Endothelial cell of umbilical vein (primary cell): ENCODE measurements around the gene MAGI1. TPM values are rescaled to one million over a fixed set of nuclear protein-coding genes. Genes with fewer than 3 reads are reported as not detected.

Experiments used
- BruUV-seq: library from RNA; stranded (reverse); fragments of 400-500 nt; replicated peaks from 2 replicates; lab custom pipeline; 2021; lab: Mats Ljungman, UMichigan
- CTCF ChIA-PET: fragments of 300-600, 350-600 bp; sonication (Branson Sonifier 250); formaldehyde crosslinking; loops from one replicate; lab custom pipeline; 2021; ENCODE audit warnings: antibody characterized with exemption, inconsistent platforms; lab: Charles Lee
- POLR2A ChIA-PET: fragments of 300-600, 350-600 bp; sonication (Branson Sonifier 250); formaldehyde crosslinking; loops from one replicate; lab custom pipeline; 2021; ENCODE audit warnings: antibody characterized with exemption, inconsistent platforms; lab: Charles Lee
- DNase-seq: peaks from one replicate; pipeline ENCODE4 v3.0.0-alpha.2; 2011; ENCODE audit warnings: low read depth, low spot score
- FAIRE-seq: peaks from 2 replicates; lab custom pipeline; 2011; peaks lifted over from hg19 to GRCh38; lab: Jason Lieb, UNC
- H2AFZ ChIP-seq: 2 replicates; pipeline ENCODE4 v1.6.0; 2012; ENCODE audit warnings: low read depth, low read length, control low read depth, inconsistent platforms
- H3K27ac ChIP-seq: 2 replicates; pipeline ENCODE4 v1.5.1; 2011; ENCODE audit warnings: low read depth, mild to moderate bottlenecking, control low read depth, low read length, moderate library complexity; ENCODE audit not compliant: insufficient read depth
- H3K27me3 ChIP-seq, 2 experiments: 2 replicates each; pipeline versions ENCODE4 v1.6.0 to v1.6.1; 2011; ENCODE audit warnings: low read length in 2 of 2, mixed read lengths in 1 of 2; ENCODE audit not compliant: control insufficient read depth in 2 of 2, insufficient read depth in 2 of 2
- H3K36me3 ChIP-seq, 2 experiments: 2 replicates in 1 of 2; 3 replicates in 1 of 2; pipeline ENCODE4 v1.5.1; 2011; ENCODE audit warnings: low read length in 2 of 2, mild to moderate bottlenecking in 1 of 2, moderate library complexity in 1 of 2; ENCODE audit not compliant: control insufficient read depth in 2 of 2, insufficient read depth in 2 of 2; ENCODE audit errors: extremely low read depth in 1 of 2
- H3K4me1 ChIP-seq: 3 replicates; pipeline ENCODE4 v1.5.1; 2011; ENCODE audit warnings: mild to moderate bottlenecking, low read length; ENCODE audit not compliant: control insufficient read depth, insufficient read depth; ENCODE audit errors: extremely low read depth
- H3K4me2 ChIP-seq: 2 replicates; pipeline ENCODE4 v1.6.1; 2011; ENCODE audit warnings: low read length, control low read depth, mixed read lengths; ENCODE audit not compliant: insufficient read depth
- H3K4me3 ChIP-seq, 3 experiments: fragments of 200-600 bp in 1 of 3; sonication (generic), shearing (Covaris generic) in 1 of 3; replicated peaks in 1 of 3; 2 replicates each; pipeline ENCODE4 v1.5.1; 2011 to 2016; ENCODE audit warnings: control low read depth in 3 of 3, low read length in 3 of 3, mild to moderate bottlenecking in 2 of 3, inconsistent platforms in 1 of 3, low read depth in 1 of 3, moderate library complexity in 1 of 3; ENCODE audit not compliant: insufficient read depth in 1 of 3
- H3K79me2 ChIP-seq: 2 replicates; pipeline ENCODE4 v1.6.0; 2012; ENCODE audit warnings: low read length, inconsistent platforms; ENCODE audit not compliant: control insufficient read depth, insufficient read depth
- H3K9ac ChIP-seq: replicated peaks from 2 replicates; pipeline ENCODE3; 2011; ENCODE audit warnings: low read length, control low read depth; ENCODE audit not compliant: insufficient read depth; ENCODE audit errors: extremely low read depth
- H3K9me1 ChIP-seq: replicated peaks from 3 replicates; pipeline ENCODE4 v1.6.0; 2011; ENCODE audit warnings: mild to moderate bottlenecking, low read length; ENCODE audit not compliant: control insufficient read depth, insufficient read depth; ENCODE audit errors: extremely low read depth
- H3K9me3 ChIP-seq: replicated peaks from 2 replicates; pipeline ENCODE4 v1.5.1; 2012; ENCODE audit warnings: low read length, inconsistent platforms; ENCODE audit not compliant: control insufficient read depth, insufficient read depth
- H4K20me1 ChIP-seq: replicated peaks from 2 replicates; pipeline ENCODE3; 2011; ENCODE audit warnings: mild to moderate bottlenecking, low read length; ENCODE audit not compliant: control insufficient read depth, insufficient read depth; ENCODE audit errors: extremely low read depth
- CTCF ChIP-seq, 2 donors: IDR thresholded peaks; 1 replicate in 1 of 2; 2 replicates in 1 of 2; pipeline ENCODE4 v1.5.1; 2011; ENCODE audit warnings: low read length in 2 of 2, mild to moderate bottlenecking in 2 of 2, moderate library complexity in 2 of 2, control low read depth in 1 of 2, inconsistent platforms in 1 of 2, low read depth in 1 of 2; ENCODE audit not compliant: insufficient read depth in 1 of 2; ENCODE audit errors: extremely low read depth in 1 of 2
- GATA2 ChIP-seq: IDR thresholded peaks from 2 replicates; pipeline ENCODE4 v1.7.0; 2011; ENCODE audit warnings: low read depth, mild to moderate bottlenecking, moderate library complexity, mixed read lengths, low read length; ENCODE audit not compliant: insufficient read length, insufficient read depth
- MYC ChIP-seq: IDR thresholded peaks from one replicate; pipeline ENCODE4 v1.6.1; 2011; ENCODE audit warnings: mild to moderate bottlenecking, low read depth, low read length
- dilution Hi-C: fragments of 300-500 bp; cut with MboI; formaldehyde crosslinking; loops from one replicate; pipeline ENCODE4 v1.15.0; 2019; ENCODE audit warnings: low sequenced_read_pairs; ENCODE audit not compliant: extremely low pct_ligation_motif_present
- intact Hi-C: fragments of 100-400 bp; cut with micrococcal nuclease; formaldehyde crosslinking; loops from one replicate; pipeline ENCODE4 v1.10.0; 2022
- polyA plus RNA-seq, 4 experiments: library from polyadenylated mRNA; depleted of rRNA in 3 of 4; stranded (reverse) in 3 of 4; unstranded in 1 of 4; fragments of >200 nt; gene quantifications; 2 replicates each; pipeline versions ENCODE4 v1.2.1 to v1.2.3, GENCODE V29; 2011 to 2012; ENCODE audit warnings: missing spikeins in 1 of 4
- total RNA-seq: library from RNA; stranded (reverse); gene quantifications from 2 replicates; pipeline ENCODE4 v1.2.3, GENCODE V29; 2021

Gene MAGI1
- total and polyA plus RNA-seq, 2 donors (not counting 3 experiments of a cell fraction or from before 2014, with no cell fraction given) = 10.1 to 47.9 TPM

- Histone ChIP-seq H3K4me1 (peaks cover 4% of the 10 kb centered on the region), H3K79me2 (no peaks in the 10 kb centered on the region), H3K27me3 (peaks cover 18 to 23% of the 10 kb centered on the region in 2 experiments), H4K20me1 (peaks cover 2% of the 10 kb centered on the region), H3K9me1 (no peaks in the 10 kb centered on the region), H3K4me2 (no peak overlapping the region), H3K27ac (no peak overlapping the region), H2AFZ (no peak overlapping the region), H3K9me3 (no peaks in the 10 kb centered on the region), H3K9ac (no peak overlapping the region), H3K36me3 (no peaks in the 10 kb centered on the region), H3K4me3 (no peak overlapping the region)
- no peak for TF ChIP-seq GATA2
- TF ChIP-seq MYC = no peak
- no peak for TF ChIP-seq CTCF (IDR thresholded peaks at IDR 0.05; ENCODE audit: extremely low read depth in 1 of 2, insufficient read depth in 1 of 2, low read depth in 1 of 2, low read length in 2 of 2)
- FAIRE-seq = no peak
- CTCF ChIA-PET = interaction anchor here (1.0 to 1.5 kb wide), 3 partner anchors 19 to 78 kb away, joined by 3 read pairs; no protein-coding TSS in a partner anchor
- dilution Hi-C loops (no loop called here), intact Hi-C loops (no loop called here)
- POLR2A ChIA-PET = no interaction called here
- DNase-seq = no peak
- no TSS peak for BruUV-seq
These were observed 443.3 kb downstream of the MAGI1 start for GRCh38 chr3:65595222-65596028.
